HG02970 (cell line): Measurements from ENCODE around the gene GTF2H4.

Experiments used
- ATAC-seq: cut with Tn5 transposase; IDR thresholded peaks from one replicate; pipeline ENCODE4 v1.9.1; 2021; ENCODE audit warnings: mild to moderate bottlenecking, moderate library complexity, moderate number of reproducible peaks; ENCODE audit not compliant: unreplicated experiment, low FRiP score

Gene GTF2H4

DNA sequence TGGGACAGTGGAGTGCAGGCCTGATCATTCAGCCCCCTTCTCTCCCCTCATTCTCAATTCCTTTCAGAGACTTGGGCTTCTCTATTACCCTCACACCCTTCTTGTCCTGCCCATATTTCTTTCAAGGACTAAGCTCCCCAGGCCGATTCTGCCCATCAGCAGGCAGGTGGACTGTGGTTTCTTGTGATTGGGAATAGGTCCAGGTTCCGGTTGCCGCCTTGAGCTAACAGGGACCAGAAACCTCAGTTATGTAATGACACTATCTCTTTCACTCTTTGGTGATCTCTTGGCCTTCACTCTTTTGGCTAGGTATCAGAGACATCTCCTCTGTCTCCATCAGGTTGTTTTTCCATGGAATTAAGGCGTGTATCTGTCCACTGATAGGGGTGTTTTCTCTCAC, 39.2 kb downstream of the GTF2H4 start:
- no peak for ATAC-seq

GRCh38 chr6:30948811-30949210, 40.8 kb downstream of the GTF2H4 start:
- ATAC-seq: no peak

DNA sequence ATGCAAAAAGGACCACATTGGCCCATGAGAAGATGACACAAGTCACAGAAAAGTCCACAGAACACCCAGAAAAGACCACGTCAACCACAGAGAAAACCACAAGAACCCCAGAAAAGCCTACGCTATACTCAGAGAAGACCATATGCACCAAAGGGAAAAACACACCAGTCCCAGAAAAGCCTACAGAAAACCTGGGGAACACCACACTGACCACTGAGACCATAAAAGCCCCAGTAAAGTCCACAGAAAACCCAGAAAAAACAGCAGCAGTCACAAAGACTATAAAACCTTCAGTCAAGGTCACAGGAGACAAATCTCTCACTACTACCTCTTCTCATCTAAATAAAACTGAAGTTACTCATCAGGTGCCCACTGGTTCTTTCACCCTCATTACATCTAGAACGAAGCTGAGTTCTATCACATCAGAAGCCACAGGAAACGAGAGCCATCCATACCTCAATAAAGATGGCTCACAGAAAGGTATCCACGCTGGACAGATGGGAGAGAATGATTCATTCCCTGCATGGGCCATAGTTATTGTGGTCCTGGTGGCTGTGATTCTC, 44.0 kb downstream of the GTF2H4 start:
- ATAC-seq: no peak

GRCh38 chr6:30954631-30955366, 46.8 kb downstream of the GTF2H4 start:
- no peak for ATAC-seq

- ATAC-seq: no peak
These were observed 47.5 kb downstream of the GTF2H4 start for GRCh38 chr6:30955367-30956042.

- ATAC-seq: no peak
These were observed 49.7 kb downstream of the GTF2H4 start for GRCh38 chr6:30957716-30958115.

DNA sequence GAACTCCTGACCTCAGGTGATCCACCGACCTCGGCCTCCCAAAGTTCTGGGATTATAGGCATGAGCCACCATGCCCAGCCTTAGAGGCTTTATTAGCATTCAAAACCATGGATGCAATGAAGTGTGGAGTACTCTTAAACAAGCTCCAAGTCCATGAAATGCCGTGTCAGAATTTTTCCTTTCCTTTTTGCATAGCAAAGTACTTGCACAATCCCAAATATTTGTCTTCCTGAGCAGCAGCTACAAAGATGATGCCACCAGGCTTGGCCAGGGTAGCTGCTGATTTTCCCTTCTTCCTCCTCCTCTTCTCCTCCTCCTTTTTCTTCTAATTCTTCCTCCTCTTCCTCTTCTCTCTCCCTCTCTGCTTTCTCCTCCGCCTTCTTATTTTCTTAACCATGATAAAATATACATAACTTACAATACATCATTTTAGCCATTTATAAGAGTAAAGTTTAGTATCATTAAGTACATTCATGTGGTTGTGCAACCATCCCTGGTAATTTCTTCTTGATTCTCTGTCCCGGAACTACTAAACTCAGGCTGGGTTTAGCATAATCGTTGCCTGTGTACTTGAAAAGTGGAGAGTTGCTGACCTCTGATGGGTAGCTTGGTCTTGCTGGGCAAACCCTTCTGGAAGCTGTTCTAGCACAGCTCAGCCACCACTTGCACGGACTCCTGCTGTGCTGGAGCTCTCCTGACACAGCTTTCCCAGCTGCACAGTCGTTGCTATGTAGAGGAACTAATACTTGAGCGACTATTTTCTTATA, 53.1 kb downstream of the GTF2H4 start:
- no peak for ATAC-seq

DNA sequence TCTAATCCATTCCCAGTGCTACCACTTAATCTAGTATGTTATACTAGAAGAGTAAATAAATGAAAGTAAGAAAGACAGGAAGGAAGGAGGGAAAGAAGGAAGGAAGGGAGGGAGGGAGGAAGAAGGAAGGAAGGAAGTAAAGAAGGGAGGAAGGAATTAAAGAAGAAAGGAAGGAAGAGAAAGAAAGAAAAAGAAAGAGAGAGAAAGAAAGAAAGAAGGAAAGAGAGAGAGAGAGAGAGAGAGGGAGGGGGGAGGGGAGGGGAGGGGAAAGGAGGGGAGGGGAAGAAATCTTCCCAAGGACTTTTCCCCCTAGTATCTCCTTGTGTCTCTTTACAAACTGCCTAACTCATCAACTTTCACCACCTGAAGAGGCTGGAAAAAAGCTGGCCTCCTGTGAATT, 54.7 kb downstream of the GTF2H4 start:
- ATAC-seq: no peak

GRCh38 chr6:30963641-30964040, 55.6 kb downstream of the GTF2H4 start:
- ATAC-seq: no peak
